Pulmonary artery endothelial cell (primary cell): ENCODE measurements around the gene STK33. TPM values are rescaled to one million over a fixed set of nuclear protein-coding genes. Genes with fewer than 3 reads are reported as not detected.
"Not testable (repeated sequence)": the region's sequence is repeated elsewhere in the genome, so short reads cannot be mapped to it uniquely, and the experiment has no call there.

Source experiments
- DNase-seq: peaks from one replicate; pipeline ENCODE4 v3.0.0-alpha.2; 2011; ENCODE audit warnings: low read depth, low spot score
- total RNA-seq: library from RNA; depleted of rRNA; stranded (reverse); fragments of >200 nt; gene quantifications from 2 replicates; pipeline ENCODE4 v1.2.3, GENCODE V29; 2014

The STK33 gene
- total RNA-seq, 1 donor from 2014 or later = 0.33 TPM

- DNase-seq = no peak
Observed at GRCh38 chr11:8544807-8545206, 49.2 kb downstream of the STK33 start.

GRCh38 chr11:8543278-8543677 lies 50.8 kb downstream of the STK33 start:
- DNase-seq = no peak

- DNase-seq = no peak
Observed at GRCh38 chr11:8541448-8541847, 52.6 kb downstream of the STK33 start.

GRCh38 chr11:8533332-8533731 lies 60.7 kb downstream of the STK33 start:
- no peak for DNase-seq

- no peak for DNase-seq
Observed at GRCh38 chr11:8532475-8532874, 61.6 kb downstream of the STK33 start.

- no peak for DNase-seq
Observed at GRCh38 chr11:8531982-8532381, 62.0 kb downstream of the STK33 start.

GRCh38 chr11:8531312-8531711 lies 62.7 kb downstream of the STK33 start:
- no peak for DNase-seq

GRCh38 chr11:8527939-8528338 lies 66.1 kb downstream of the STK33 start:
- no peak for DNase-seq

- DNase-seq = no peak
Observed at GRCh38 chr11:8523396-8523795, 70.6 kb downstream of the STK33 start.

- no peak for DNase-seq
Observed at GRCh38 chr11:8512547-8512946, 81.5 kb downstream of the STK33 start.

- no peak for DNase-seq
Observed at GRCh38 chr11:8503910-8504364, 90.1 kb downstream of the STK33 start.

- no peak for DNase-seq
Observed at GRCh38 chr11:8501836-8502235, 92.2 kb downstream of the STK33 start.

GRCh38 chr11:8488395-8488794 lies 105.6 kb downstream of the STK33 start:
- DNase-seq = no peak

GRCh38 chr11:8487261-8487660 lies 106.8 kb downstream of the STK33 start:
- no peak for DNase-seq

- no peak for DNase-seq
Observed at GRCh38 chr11:8484251-8484650, 109.8 kb downstream of the STK33 start.

- no peak for DNase-seq
Observed at GRCh38 chr11:8480858-8481257, 113.2 kb downstream of the STK33 start.

GRCh38 chr11:8477680-8478079 lies 116.3 kb downstream of the STK33 start:
- no peak for DNase-seq

GRCh38 chr11:8477151-8477550 lies 116.9 kb downstream of the STK33 start:
- DNase-seq = no peak

GRCh38 chr11:8467806-8468205 lies 126.2 kb downstream of the STK33 start:
- not testable (repeated sequence) for DNase-seq

GRCh38 chr11:8467356-8467755 lies 126.7 kb downstream of the STK33 start:
- not testable (repeated sequence) for DNase-seq

- not testable (repeated sequence) for DNase-seq
Observed at GRCh38 chr11:8466884-8467283, 127.1 kb downstream of the STK33 start.

GRCh38 chr11:8459711-8460399 lies 134.2 kb downstream of the STK33 start:
- DNase-seq = no peak

GRCh38 chr11:8442301-8442700 lies 151.7 kb downstream of the STK33 start:
- no peak for DNase-seq

GRCh38 chr11:8440649-8441048 lies 153.4 kb downstream of the STK33 start:
- no peak for DNase-seq
